Testis (tissue), 2 donors: Measurements from ENCODE around the gene LBHD2.

Experiments used
- POLR2A ChIP-seq: fragments of 450-650 bp; IDR thresholded peaks from one replicate; pipeline ENCODE4 v1.6.1; 2017; ENCODE audit warnings: antibody characterized with exemption, mild to moderate bottlenecking, moderate library complexity
- TF ChIP-seq, protein P1 (sequence below), 3 experiments: fragments of 450-650 bp in 2 of 3; fragments of 200-600 bp in 1 of 3; sonication (generic) in 1 of 3; IDR thresholded peaks; one replicate each; pipeline ENCODE4 v1.5.1; 2016 to 2019; ENCODE audit warnings: antibody characterized with exemption in 3 of 3, mild to moderate bottlenecking in 2 of 3, moderate library complexity in 1 of 3

DNA sequence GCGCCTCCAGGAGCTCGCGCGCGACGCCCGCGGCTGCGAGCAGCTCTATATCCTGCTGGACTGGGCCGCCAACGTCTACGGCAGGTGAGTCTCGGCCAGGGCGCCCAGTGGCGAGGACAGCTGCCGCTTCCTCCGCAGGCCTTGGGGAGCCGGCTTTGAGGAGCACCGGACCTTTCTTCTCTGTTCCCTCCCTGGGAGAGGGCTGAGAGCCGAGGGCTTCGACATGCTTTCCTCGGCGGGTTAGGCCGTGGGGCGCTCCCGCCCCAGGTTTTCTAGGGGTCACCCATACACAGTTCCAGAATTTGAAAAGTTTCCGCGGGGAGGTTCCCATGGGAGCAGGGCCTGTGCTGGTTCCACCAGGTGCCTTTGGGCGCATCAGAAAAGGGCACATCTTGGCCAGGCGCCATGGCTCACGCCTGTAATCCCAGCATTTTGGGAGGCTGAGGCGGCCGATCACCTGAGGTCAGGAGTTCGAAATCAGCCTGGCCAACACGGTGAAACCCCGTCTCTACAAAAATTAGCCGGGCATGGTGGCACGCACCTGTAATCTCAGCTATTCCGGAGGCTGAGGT, 18.8 kb downstream of the LBHD2 start:
- TF ChIP-seq POLR2A = no peak
- TF ChIP-seq, protein P1, sequence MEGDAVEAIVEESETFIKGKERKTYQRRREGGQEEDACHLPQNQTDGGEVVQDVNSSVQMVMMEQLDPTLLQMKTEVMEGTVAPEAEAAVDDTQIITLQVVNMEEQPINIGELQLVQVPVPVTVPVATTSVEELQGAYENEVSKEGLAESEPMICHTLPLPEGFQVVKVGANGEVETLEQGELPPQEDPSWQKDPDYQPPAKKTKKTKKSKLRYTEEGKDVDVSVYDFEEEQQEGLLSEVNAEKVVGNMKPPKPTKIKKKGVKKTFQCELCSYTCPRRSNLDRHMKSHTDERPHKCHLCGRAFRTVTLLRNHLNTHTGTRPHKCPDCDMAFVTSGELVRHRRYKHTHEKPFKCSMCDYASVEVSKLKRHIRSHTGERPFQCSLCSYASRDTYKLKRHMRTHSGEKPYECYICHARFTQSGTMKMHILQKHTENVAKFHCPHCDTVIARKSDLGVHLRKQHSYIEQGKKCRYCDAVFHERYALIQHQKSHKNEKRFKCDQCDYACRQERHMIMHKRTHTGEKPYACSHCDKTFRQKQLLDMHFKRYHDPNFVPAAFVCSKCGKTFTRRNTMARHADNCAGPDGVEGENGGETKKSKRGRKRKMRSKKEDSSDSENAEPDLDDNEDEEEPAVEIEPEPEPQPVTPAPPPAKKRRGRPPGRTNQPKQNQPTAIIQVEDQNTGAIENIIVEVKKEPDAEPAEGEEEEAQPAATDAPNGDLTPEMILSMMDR (IDR thresholded peaks at IDR 0.05) = no peak
